ENCODE results near the gene ICAM4. TPM values are rescaled to one million over a fixed set of nuclear protein-coding genes. Genes with fewer than 3 reads are reported as not detected.

Gene ICAM4
- total and polyA plus RNA-seq, 2 of the 13 experiments (the other 11 are each of a cell fraction or from before 2014, with no cell fraction given): 2.9 to 4.0 TPM

- TF ChIP-seq, protein P1, sequence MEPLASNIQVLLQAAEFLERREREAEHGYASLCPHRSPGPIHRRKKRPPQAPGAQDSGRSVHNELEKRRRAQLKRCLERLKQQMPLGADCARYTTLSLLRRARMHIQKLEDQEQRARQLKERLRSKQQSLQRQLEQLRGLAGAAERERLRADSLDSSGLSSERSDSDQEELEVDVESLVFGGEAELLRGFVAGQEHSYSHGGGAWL (CRISPR knock-in tag; IDR thresholded peaks at IDR 0.05): no peak
- TF ChIP-seq, protein P2, sequence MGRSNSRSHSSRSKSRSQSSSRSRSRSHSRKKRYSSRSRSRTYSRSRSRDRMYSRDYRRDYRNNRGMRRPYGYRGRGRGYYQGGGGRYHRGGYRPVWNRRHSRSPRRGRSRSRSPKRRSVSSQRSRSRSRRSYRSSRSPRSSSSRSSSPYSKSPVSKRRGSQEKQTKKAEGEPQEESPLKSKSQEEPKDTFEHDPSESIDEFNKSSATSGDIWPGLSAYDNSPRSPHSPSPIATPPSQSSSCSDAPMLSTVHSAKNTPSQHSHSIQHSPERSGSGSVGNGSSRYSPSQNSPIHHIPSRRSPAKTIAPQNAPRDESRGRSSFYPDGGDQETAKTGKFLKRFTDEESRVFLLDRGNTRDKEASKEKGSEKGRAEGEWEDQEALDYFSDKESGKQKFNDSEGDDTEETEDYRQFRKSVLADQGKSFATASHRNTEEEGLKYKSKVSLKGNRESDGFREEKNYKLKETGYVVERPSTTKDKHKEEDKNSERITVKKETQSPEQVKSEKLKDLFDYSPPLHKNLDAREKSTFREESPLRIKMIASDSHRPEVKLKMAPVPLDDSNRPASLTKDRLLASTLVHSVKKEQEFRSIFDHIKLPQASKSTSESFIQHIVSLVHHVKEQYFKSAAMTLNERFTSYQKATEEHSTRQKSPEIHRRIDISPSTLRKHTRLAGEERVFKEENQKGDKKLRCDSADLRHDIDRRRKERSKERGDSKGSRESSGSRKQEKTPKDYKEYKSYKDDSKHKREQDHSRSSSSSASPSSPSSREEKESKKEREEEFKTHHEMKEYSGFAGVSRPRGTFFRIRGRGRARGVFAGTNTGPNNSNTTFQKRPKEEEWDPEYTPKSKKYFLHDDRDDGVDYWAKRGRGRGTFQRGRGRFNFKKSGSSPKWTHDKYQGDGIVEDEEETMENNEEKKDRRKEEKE (IDR thresholded peaks at IDR 0.05): no peak
- TF ChIP-seq ZNF7 (CRISPR knock-in tag; IDR thresholded peaks at IDR 0.05) (no peak), RBAK (CRISPR knock-in tag; IDR thresholded peaks at IDR 0.05) (no peak), ZNF616 (CRISPR knock-in tag; IDR thresholded peaks at IDR 0.05; ENCODE audit: low read depth) (no peak), PBX2 (CRISPR knock-in tag; IDR thresholded peaks at IDR 0.05) (peak; percentile 66), ZSCAN21 (CRISPR knock-in tag; IDR thresholded peaks at IDR 0.05; ENCODE audit: borderline replicate concordance) (no peak), SP5 (CRISPR knock-in tag; IDR thresholded peaks at IDR 0.05; ENCODE audit: borderline replicate concordance, low read depth) (peak; percentile 86), ELF1 (CRISPR knock-in tag; IDR thresholded peaks at IDR 0.05) (no peak), ZNF180 (CRISPR knock-in tag; IDR thresholded peaks at IDR 0.05; ENCODE audit: borderline replicate concordance, low read depth) (no peak), KDM1A (CRISPR knock-in tag; IDR thresholded peaks at IDR 0.05) (0 out of 2 replicates have a peak, but pooled peaks have one; percentile 10), ZNF460 (CRISPR knock-in tag; IDR thresholded peaks at IDR 0.05; ENCODE audit: borderline replicate concordance) (no peak; the same call in 1 of the 2 replicates), KDM3A (CRISPR knock-in tag; IDR thresholded peaks at IDR 0.05; ENCODE audit: low read depth) (no peak), ZNF160 (CRISPR knock-in tag; IDR thresholded peaks at IDR 0.05) (no peak), ZNF687 (CRISPR knock-in tag; IDR thresholded peaks at IDR 0.05) (peak; percentile 67), FOXP4 (CRISPR knock-in tag; IDR thresholded peaks at IDR 0.05) (peak; percentile 71), ZNF749 (CRISPR knock-in tag; IDR thresholded peaks at IDR 0.05; ENCODE audit: borderline replicate concordance) (no peak), PCBP1 (IDR thresholded peaks at IDR 0.05; ENCODE audit: borderline replicate concordance, low read depth, low read length) (no peak), REPIN1 (CRISPR knock-in tag; IDR thresholded peaks at IDR 0.05; ENCODE audit: borderline replicate concordance, low read depth) (no peak)
These were observed 48.5 kb upstream of the ICAM4 start (continued) for GRCh38 chr19:10238172-10238783.
